ENCODE measurements around the gene PLIN3.

PLIN3 gene

DNA sequence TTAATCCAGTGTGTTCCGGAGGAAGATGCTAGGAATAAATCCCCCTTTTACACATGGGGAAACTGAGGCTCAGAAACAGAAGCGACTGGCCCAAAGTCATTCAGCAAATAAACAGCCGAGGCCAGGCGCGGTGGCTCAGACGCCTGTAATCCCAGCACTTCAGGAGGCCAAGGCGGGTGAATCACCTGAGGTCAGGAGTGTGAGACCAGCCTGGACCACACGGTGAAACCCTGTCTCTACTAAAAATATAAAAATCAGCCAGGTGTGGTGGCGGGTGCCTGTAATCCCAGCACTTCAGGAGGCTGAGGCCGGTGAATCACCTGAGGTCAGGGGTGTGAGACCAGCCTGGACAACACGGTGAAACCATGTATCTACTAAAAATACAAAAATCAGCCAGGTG is 11.6 kb upstream of the PLIN3 start:
- no peak for TF ChIP-seq CTCF (IDR thresholded peaks at IDR 0.05; ENCODE audit: low read depth, low read length)
- no peak for TF ChIP-seq EZH2phosphoT487 (IDR thresholded peaks at IDR 0.05; ENCODE audit: low read depth)
- H3K4me3 ChIP-seq (ENCODE audit: low read length), result no peak overlapping the region
- H3K9me3 ChIP-seq (ENCODE audit: insufficient read depth, low read length), result no peaks in the 10 kb centered on the region
- no peak overlapping the region for H2AFZ ChIP-seq (ENCODE audit: low read depth, low read length)
- H3K36me3 ChIP-seq (replicated peaks; ENCODE audit: low read depth, low read length), result no peaks in the 10 kb centered on the region
- no peak overlapping the region for H3K4me2 ChIP-seq (ENCODE audit: low read length)
- H4K20me1 ChIP-seq (ENCODE audit: insufficient read depth, low read length), result no peaks in the 10 kb centered on the region
- no peaks in the 10 kb centered on the region for H3K4me1 ChIP-seq (ENCODE audit: low read length)
- H3K27ac ChIP-seq (ENCODE audit: low read length), result no peak overlapping the region
- H3K9ac ChIP-seq (ENCODE audit: low read length), result no peak overlapping the region
- H3K27me3 ChIP-seq (ENCODE audit: low read depth, low read length), result peaks cover 2% of the 10 kb centered on the region; the same call in 1 of the 2 replicates
- no peaks in the 10 kb centered on the region for H3K79me2 ChIP-seq (ENCODE audit: low read length)

DNA sequence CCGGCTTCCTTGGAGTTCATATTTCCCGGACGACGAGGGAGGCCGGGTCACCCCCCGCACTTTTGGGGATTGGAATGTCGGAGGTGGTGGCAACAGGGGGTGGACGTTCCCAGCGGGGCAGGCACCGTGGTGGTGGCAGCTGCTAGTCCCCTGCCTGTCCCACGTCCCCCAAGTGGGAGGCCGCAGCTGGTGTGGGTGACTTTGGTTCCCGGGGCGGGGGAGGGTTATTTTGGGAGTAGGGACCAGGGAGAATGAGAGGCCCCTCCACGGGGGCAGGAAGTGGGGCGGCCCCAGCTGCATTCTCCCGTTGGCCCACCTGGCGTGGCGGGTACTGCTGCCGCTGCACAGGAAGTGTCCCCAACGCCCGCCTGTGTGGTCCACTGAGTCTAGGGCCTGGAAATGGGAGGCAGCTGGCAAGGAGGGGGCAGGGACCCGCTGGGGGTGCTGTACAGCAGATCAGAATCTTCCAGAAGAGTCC is 11.1 kb upstream of the PLIN3 start:
- H3K9me3 ChIP-seq (ENCODE audit: insufficient read depth, low read length), result no peaks in the 10 kb centered on the region
- no peak overlapping the region for H3K4me3 ChIP-seq (ENCODE audit: low read length)
- H4K20me1 ChIP-seq (ENCODE audit: insufficient read depth, low read length), result no peaks in the 10 kb centered on the region
- TF ChIP-seq EZH2phosphoT487 (IDR thresholded peaks at IDR 0.05; ENCODE audit: low read depth) (no peak), CTCF (IDR thresholded peaks at IDR 0.05; ENCODE audit: low read depth, low read length) (no peak)
- peaks cover 7% of the 10 kb centered on the region; the same call in 1 of the 2 replicates for H3K27me3 ChIP-seq (ENCODE audit: low read depth, low read length)
- H3K79me2 ChIP-seq (ENCODE audit: low read length), result no peaks in the 10 kb centered on the region
- H3K4me2 ChIP-seq (ENCODE audit: low read length), result no peak overlapping the region
- H2AFZ ChIP-seq (ENCODE audit: low read depth, low read length), result 0 out of 2 replicates have a peak overlapping the region, but pooled peaks have one; percentile 4
- no peaks in the 10 kb centered on the region for H3K36me3 ChIP-seq (replicated peaks; ENCODE audit: low read depth, low read length)
- no peak overlapping the region for H3K9ac ChIP-seq (ENCODE audit: low read length)
- no peak overlapping the region for H3K27ac ChIP-seq (ENCODE audit: low read length)
- no peaks in the 10 kb centered on the region for H3K4me1 ChIP-seq (ENCODE audit: low read length)

DNA sequence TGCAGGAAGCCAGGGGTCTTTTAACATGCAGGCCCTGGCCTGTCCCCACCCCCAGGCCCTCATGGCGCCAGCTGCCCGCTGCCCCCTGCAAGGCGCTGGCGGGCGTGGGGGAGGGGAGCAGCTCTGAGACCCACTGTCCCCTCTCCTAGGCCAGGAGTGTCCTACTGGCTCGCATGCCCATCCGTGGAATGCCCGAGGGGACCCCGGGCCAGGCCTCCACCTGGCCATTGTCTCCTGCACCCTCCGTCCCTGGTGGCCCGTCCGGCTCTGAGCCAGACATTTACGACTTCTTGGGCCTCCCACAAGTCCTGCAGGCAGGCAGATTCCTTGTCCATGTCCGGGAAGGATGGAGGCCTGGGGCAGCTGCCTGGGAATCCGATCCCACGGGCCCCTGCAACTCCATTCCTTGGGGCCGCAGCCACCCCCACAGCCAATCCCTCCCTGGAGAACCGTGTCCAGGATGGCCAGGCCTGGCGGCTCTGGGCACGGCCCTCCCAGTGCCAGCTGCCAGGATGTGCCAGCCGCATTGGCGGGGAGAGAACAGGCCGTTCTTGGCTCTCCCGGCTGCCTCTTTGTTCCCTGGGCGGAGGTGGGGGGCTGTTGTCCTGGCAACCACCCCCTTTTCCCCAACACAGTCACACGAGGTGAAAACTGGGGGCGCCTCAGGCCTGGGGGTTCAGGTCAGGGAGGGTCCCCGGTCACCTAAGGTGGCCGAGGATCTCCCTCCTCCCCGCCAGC is 10.5 kb upstream of the PLIN3 start:
- no peak overlapping the region for H3K4me3 ChIP-seq (ENCODE audit: low read length)
- H2AFZ ChIP-seq (ENCODE audit: low read depth, low read length), result no peak overlapping the region
- H3K9me3 ChIP-seq (ENCODE audit: insufficient read depth, low read length), result no peaks in the 10 kb centered on the region
- H3K4me1 ChIP-seq (ENCODE audit: low read length), result no peaks in the 10 kb centered on the region
- no peak overlapping the region for H3K9ac ChIP-seq (ENCODE audit: low read length)
- H3K4me2 ChIP-seq (ENCODE audit: low read length), result no peak overlapping the region
- H3K79me2 ChIP-seq (ENCODE audit: low read length), result no peaks in the 10 kb centered on the region
- TF ChIP-seq CTCF (IDR thresholded peaks at IDR 0.05; ENCODE audit: low read depth, low read length), result no peak
- TF ChIP-seq EZH2phosphoT487 (IDR thresholded peaks at IDR 0.05; ENCODE audit: low read depth), result no peak
- no peak overlapping the region for H3K27ac ChIP-seq (ENCODE audit: low read length)
- peaks cover 10% of the 10 kb centered on the region; the same call in 1 of the 2 replicates for H3K27me3 ChIP-seq (ENCODE audit: low read depth, low read length)
- no peaks in the 10 kb centered on the region for H3K36me3 ChIP-seq (replicated peaks; ENCODE audit: low read depth, low read length)
- H4K20me1 ChIP-seq (ENCODE audit: insufficient read depth, low read length), result no peaks in the 10 kb centered on the region

- Histone ChIP-seq H3K27ac (ENCODE audit: low read length) (no peak overlapping the region), H3K9ac (ENCODE audit: low read length) (no peak overlapping the region), H4K20me1 (ENCODE audit: insufficient read depth, low read length) (no peaks in the 10 kb centered on the region), H3K4me1 (ENCODE audit: low read length) (peaks cover 12% of the 10 kb centered on the region), H3K27me3 (ENCODE audit: low read depth, low read length) (peaks cover 10% of the 10 kb centered on the region; the same call in 1 of the 2 replicates), H3K4me2 (ENCODE audit: low read length) (no peak overlapping the region), H3K36me3 (replicated peaks; ENCODE audit: low read depth, low read length) (no peaks in the 10 kb centered on the region), H3K9me3 (ENCODE audit: insufficient read depth, low read length) (no peaks in the 10 kb centered on the region), H3K79me2 (ENCODE audit: low read length) (no peaks in the 10 kb centered on the region), H3K4me3 (ENCODE audit: low read length) (no peak overlapping the region), H2AFZ (ENCODE audit: low read depth, low read length) (no peak overlapping the region)
- no peak for TF ChIP-seq CTCF (IDR thresholded peaks at IDR 0.05; ENCODE audit: low read depth, low read length)
- no peak for TF ChIP-seq EZH2phosphoT487 (IDR thresholded peaks at IDR 0.05; ENCODE audit: low read depth)
Measured at GRCh38 chr19:4873930-4874329, 6.5 kb upstream of the PLIN3 start.

Measured in OCI-LY3 (cell line).